WTC11 (cell line): ENCODE measurements around the gene PITPNM2. TPM values are rescaled to one million over a fixed set of nuclear protein-coding genes. Genes with fewer than 3 reads are reported as not detected.

ENCODE experiments used
- ATAC-seq: fragments of 200-7000 bp; cut with Tn5 transposase; 2 replicates; pipeline ENCODE4 v1.10.0; 2021; ENCODE audit warnings: mild to moderate bottlenecking, moderate library complexity
- CTCF ChIA-PET: fragments of 300-600 bp; sonication (Branson Sonifier 250); formaldehyde crosslinking; loops from one replicate; lab custom pipeline; 2021; ENCODE audit warnings: antibody characterized with exemption; lab: Charles Lee
- POLR2A ChIA-PET: fragments of 350-600 bp; sonication (Branson Sonifier 250); formaldehyde crosslinking; loops from one replicate; lab custom pipeline; 2021; ENCODE audit warnings: antibody characterized with exemption; lab: Charles Lee
- DNase-seq: peaks from one replicate; pipeline ENCODE4 v3.0.0; 2021; ENCODE audit warnings: low spot score
- H3K27ac Mint-ChIP-seq: 2 replicates; pipeline ENCODE4 v1.8.0; 2021; ENCODE audit warnings: mixed read lengths
- H3K27me3 Mint-ChIP-seq: 2 replicates; pipeline ENCODE4 v1.8.0; 2021; ENCODE audit warnings: low read depth, mild to moderate bottlenecking, moderate library complexity, mixed read lengths
- H3K36me3 Mint-ChIP-seq: 2 replicates; pipeline ENCODE4 v1.8.0; 2021; ENCODE audit warnings: mixed read lengths
- H3K4me1 Mint-ChIP-seq: 2 replicates; pipeline ENCODE4 v1.8.0; 2022; ENCODE audit warnings: mixed read lengths
- H3K4me3 Mint-ChIP-seq: 2 replicates; pipeline ENCODE4 v1.8.0; 2021; ENCODE audit warnings: mild to moderate bottlenecking, moderate library complexity, mixed read lengths
- H3K9me3 Mint-ChIP-seq: 2 replicates; pipeline ENCODE4 v1.8.0; 2021; ENCODE audit warnings: mixed read lengths
- ARID4B ChIP-seq: sonication (generic); formaldehyde crosslinking; IDR thresholded peaks from 2 replicates; pipeline ENCODE4 v1.8.0; 2023; ENCODE audit warnings: missing genetic modification reagents, mild to moderate bottlenecking, borderline replicate concordance
- IRF2 ChIP-seq: sonication (generic); formaldehyde crosslinking; IDR thresholded peaks from 2 replicates; pipeline ENCODE4 v1.8.0; 2022; ENCODE audit warnings: low read depth, missing genetic modification reagents, borderline replicate concordance
- KAT7 ChIP-seq: sonication (generic); formaldehyde crosslinking; IDR thresholded peaks from 2 replicates; pipeline ENCODE4 v1.8.1; 2023; ENCODE audit warnings: missing genetic modification reagents, mild to moderate bottlenecking, borderline replicate concordance
- MYBL2 ChIP-seq: sonication (generic); formaldehyde crosslinking; IDR thresholded peaks from 2 replicates; pipeline ENCODE4 v1.8.1; 2023; ENCODE audit warnings: mild to moderate bottlenecking, moderate library complexity, missing genetic modification reagents
- NFE2L1 ChIP-seq: sonication (generic); formaldehyde crosslinking; IDR thresholded peaks from 2 replicates; pipeline ENCODE4 v1.8.1; 2023; ENCODE audit warnings: missing genetic modification reagents
- NR1H2 ChIP-seq: sonication (generic); formaldehyde crosslinking; IDR thresholded peaks from 2 replicates; pipeline ENCODE4 v1.9.0; 2021; ENCODE audit warnings: mild to moderate bottlenecking, moderate library complexity, missing genetic modification reagents
- PRRX2 ChIP-seq: fragments of 250-450 bp; sonication (Bioruptor Pico); IDR thresholded peaks from 2 replicates; pipeline ENCODE4 v1.8.0; 2021; ENCODE audit warnings: mild to moderate bottlenecking
- RELA ChIP-seq: sonication (generic); formaldehyde crosslinking; IDR thresholded peaks from 2 replicates; pipeline ENCODE4 v1.8.1; 2022; ENCODE audit warnings: missing genetic modification reagents, mild to moderate bottlenecking, borderline replicate concordance
- RORB ChIP-seq: fragments of 250-450 bp; sonication (Bioruptor Pico); IDR thresholded peaks from 2 replicates; pipeline ENCODE4 v1.9.0; 2021; ENCODE audit warnings: mild to moderate bottlenecking
- SMAD3 ChIP-seq: sonication (generic); formaldehyde crosslinking; IDR thresholded peaks from 2 replicates; pipeline ENCODE4 v1.8.0; 2022; ENCODE audit warnings: missing genetic modification reagents, mild to moderate bottlenecking, borderline replicate concordance
- TEAD1 ChIP-seq: sonication (generic); formaldehyde crosslinking; IDR thresholded peaks from 2 replicates; pipeline ENCODE4 v1.8.0; 2022; ENCODE audit warnings: mild to moderate bottlenecking, missing genetic modification reagents
- ZMAT4 ChIP-seq: fragments of 250-450 bp; sonication (Bioruptor Pico); IDR thresholded peaks from 2 replicates; pipeline ENCODE4 v1.9.0; 2021; ENCODE audit warnings: mild to moderate bottlenecking
- ZNF232 ChIP-seq: sonication (generic); formaldehyde crosslinking; IDR thresholded peaks from 2 replicates; pipeline ENCODE4 v1.8.0; 2022; ENCODE audit warnings: mild to moderate bottlenecking, missing genetic modification reagents
- ZNF396 ChIP-seq: fragments of 250-450 bp; sonication (Bioruptor Pico); IDR thresholded peaks from 2 replicates; pipeline ENCODE4 v1.8.0; 2021; ENCODE audit warnings: mild to moderate bottlenecking, moderate library complexity, borderline replicate concordance
- ZNF425 ChIP-seq: fragments of 250-450 bp; sonication (Bioruptor Pico); conservative IDR thresholded peaks from 2 replicates; pipeline ENCODE4 v1.9.0; 2021; ENCODE audit warnings: mild to moderate bottlenecking
- ZNF671 ChIP-seq: fragments of 250-450 bp; sonication (Bioruptor Pico); IDR thresholded peaks from 2 replicates; pipeline ENCODE4 v1.8.0; 2021; ENCODE audit warnings: mild to moderate bottlenecking
- total RNA-seq: library from RNA; stranded (reverse); gene quantifications from 3 replicates; pipeline ENCODE4 v1.2.3, GENCODE V29; 2021
- TF ChIP-seq, protein P1 (sequence below): fragments of 250-450 bp; sonication (Bioruptor Pico); IDR thresholded peaks from 2 replicates; pipeline ENCODE4 v1.9.0; 2021; ENCODE audit warnings: moderate library complexity, mild to moderate bottlenecking, inconsistent platforms, borderline replicate concordance
- TF ChIP-seq, protein P2 (sequence below): sonication (generic); formaldehyde crosslinking; IDR thresholded peaks from 2 replicates; pipeline ENCODE4 v1.8.0; 2022; ENCODE audit warnings: mild to moderate bottlenecking, missing genetic modification reagents
- TF ChIP-seq, protein P3 (sequence below): sonication (generic); formaldehyde crosslinking; IDR thresholded peaks from 2 replicates; pipeline ENCODE4 v1.8.1; 2022; ENCODE audit warnings: mild to moderate bottlenecking, missing genetic modification reagents, moderate library complexity, borderline replicate concordance
- TF ChIP-seq, protein P4 (sequence below): sonication (generic); formaldehyde crosslinking; conservative IDR thresholded peaks from 2 replicates; pipeline ENCODE4 v1.8.1; 2023; ENCODE audit warnings: mild to moderate bottlenecking, low read depth, missing genetic modification reagents, moderate library complexity

Gene PITPNM2
- total RNA-seq, 1 experiment from 2014 or later = 8.2 TPM

GRCh38 chr12:123122626-123123025 lies 28.3 kb downstream of the PITPNM2 start (continued):
- TF ChIP-seq ZNF425 (CRISPR knock-in tag) = no peak
- TF ChIP-seq IRF2 (CRISPR knock-in tag) = no peak
- no peak for TF ChIP-seq ZNF396 (CRISPR knock-in tag)

GRCh38 chr12:123121670-123122069 lies 29.2 kb downstream of the PITPNM2 start:
- ChIA-PET POLR2A (interaction anchor here (0.8 to 1.2 kb wide), 2 partner anchors 19 to 38 kb away, joined by 3 read pairs; no protein-coding TSS in a partner anchor), CTCF (interaction anchor here (1.3 kb wide), 1 partner anchor 116 kb away, joined by 4 read pairs; no protein-coding TSS in a partner anchor)
- no peak overlapping the region for H3K4me3 Mint-ChIP-seq
- H3K27ac Mint-ChIP-seq = no peak overlapping the region
- TF ChIP-seq, protein P1, sequence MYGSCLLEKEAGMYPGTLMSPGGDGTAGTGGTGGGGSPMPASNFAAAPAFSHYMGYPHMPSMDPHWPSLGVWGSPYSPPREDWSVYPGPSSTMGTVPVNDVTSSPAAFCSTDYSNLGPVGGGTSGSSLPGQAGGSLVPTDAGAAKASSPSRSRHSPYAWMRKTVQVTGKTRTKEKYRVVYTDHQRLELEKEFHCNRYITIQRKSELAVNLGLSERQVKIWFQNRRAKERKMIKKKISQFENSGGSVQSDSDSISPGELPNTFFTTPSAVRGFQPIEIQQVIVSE = no peak
- TF ChIP-seq ZNF232 (CRISPR knock-in tag) (no peak), ZMAT4 (CRISPR knock-in tag) (no peak), RORB (CRISPR knock-in tag) (no peak), NR1H2 (CRISPR knock-in tag) (no peak), ZNF425 (CRISPR knock-in tag) (no peak), PRRX2 (no peak), TEAD1 (CRISPR knock-in tag) (no peak), ARID4B (CRISPR knock-in tag) (no peak), IRF2 (CRISPR knock-in tag) (no peak), SMAD3 (no peak), KAT7 (CRISPR knock-in tag) (no peak), NFE2L1 (CRISPR knock-in tag) (no peak), RELA (CRISPR knock-in tag) (no peak), ZNF671 (no peak), MYBL2 (no peak)
- TF ChIP-seq, protein P2, sequence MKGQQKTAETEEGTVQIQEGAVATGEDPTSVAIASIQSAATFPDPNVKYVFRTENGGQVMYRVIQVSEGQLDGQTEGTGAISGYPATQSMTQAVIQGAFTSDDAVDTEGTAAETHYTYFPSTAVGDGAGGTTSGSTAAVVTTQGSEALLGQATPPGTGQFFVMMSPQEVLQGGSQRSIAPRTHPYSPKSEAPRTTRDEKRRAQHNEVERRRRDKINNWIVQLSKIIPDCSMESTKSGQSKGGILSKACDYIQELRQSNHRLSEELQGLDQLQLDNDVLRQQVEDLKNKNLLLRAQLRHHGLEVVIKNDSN (CRISPR knock-in tag) = no peak
- TF ChIP-seq, protein P3, sequence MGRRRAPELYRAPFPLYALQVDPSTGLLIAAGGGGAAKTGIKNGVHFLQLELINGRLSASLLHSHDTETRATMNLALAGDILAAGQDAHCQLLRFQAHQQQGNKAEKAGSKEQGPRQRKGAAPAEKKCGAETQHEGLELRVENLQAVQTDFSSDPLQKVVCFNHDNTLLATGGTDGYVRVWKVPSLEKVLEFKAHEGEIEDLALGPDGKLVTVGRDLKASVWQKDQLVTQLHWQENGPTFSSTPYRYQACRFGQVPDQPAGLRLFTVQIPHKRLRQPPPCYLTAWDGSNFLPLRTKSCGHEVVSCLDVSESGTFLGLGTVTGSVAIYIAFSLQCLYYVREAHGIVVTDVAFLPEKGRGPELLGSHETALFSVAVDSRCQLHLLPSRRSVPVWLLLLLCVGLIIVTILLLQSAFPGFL (CRISPR knock-in tag) = no peak
- TF ChIP-seq, protein P4, sequence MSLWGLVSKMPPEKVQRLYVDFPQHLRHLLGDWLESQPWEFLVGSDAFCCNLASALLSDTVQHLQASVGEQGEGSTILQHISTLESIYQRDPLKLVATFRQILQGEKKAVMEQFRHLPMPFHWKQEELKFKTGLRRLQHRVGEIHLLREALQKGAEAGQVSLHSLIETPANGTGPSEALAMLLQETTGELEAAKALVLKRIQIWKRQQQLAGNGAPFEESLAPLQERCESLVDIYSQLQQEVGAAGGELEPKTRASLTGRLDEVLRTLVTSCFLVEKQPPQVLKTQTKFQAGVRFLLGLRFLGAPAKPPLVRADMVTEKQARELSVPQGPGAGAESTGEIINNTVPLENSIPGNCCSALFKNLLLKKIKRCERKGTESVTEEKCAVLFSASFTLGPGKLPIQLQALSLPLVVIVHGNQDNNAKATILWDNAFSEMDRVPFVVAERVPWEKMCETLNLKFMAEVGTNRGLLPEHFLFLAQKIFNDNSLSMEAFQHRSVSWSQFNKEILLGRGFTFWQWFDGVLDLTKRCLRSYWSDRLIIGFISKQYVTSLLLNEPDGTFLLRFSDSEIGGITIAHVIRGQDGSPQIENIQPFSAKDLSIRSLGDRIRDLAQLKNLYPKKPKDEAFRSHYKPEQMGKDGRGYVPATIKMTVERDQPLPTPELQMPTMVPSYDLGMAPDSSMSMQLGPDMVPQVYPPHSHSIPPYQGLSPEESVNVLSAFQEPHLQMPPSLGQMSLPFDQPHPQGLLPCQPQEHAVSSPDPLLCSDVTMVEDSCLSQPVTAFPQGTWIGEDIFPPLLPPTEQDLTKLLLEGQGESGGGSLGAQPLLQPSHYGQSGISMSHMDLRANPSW = no peak
- H3K4me1 Mint-ChIP-seq = peaks cover 7% of the 10 kb centered on the region; the same call in 1 of the 2 replicates
- H3K27me3 Mint-ChIP-seq = no peaks in the 10 kb centered on the region
- no peaks in the 10 kb centered on the region for H3K9me3 Mint-ChIP-seq
- DNase-seq (no peak), ATAC-seq (no peak)
- H3K36me3 Mint-ChIP-seq = no peaks in the 10 kb centered on the region
